Measurements from ENCODE around the gene UBE3A.

GRCh38 chr15:25347707-25348106 lies 91.1 kb downstream of the UBE3A start:
- TF ChIP-seq CTCF (IDR thresholded peaks at IDR 0.05; ENCODE audit: low read length) (no peak), EZH2 (IDR thresholded peaks at IDR 0.05; ENCODE audit: borderline replicate concordance, low read length) (no peak)
